HG03097 (cell line): ENCODE measurements around the gene TH.

Experiments
- ATAC-seq: cut with Tn5 transposase; IDR thresholded peaks from one replicate; pipeline ENCODE4 v1.9.1; 2021; ENCODE audit not compliant: unreplicated experiment, low FRiP score

TH gene

DNA sequence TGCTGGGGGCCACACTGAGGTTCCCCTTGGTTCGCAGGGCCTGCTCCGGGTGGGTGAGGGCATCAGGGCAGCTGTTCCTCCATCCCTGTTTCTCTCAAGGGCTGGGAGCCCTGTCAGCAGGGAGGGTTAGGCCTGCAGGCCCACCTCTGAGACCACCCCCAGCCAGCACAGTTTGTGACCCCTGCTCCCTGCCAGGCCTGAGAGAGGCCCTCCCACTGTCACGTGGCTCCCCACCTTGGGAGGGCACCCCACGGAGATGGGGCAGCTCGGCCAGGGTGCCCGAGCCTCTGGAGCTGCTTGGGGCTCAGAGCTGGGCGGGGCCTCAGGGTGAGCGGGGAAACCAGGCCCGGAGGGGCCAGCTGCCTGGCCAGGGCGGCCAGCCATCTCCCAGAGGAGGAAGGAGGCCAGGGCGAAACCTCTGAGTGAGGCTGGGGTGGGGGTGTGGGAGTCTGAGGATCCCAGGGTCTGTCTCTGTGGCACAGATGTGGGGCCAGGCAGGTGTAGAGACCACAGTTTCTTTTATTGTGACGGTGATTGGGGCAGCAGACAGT, 8.1 kb downstream of the TH start:
- no peak for ATAC-seq

DNA sequence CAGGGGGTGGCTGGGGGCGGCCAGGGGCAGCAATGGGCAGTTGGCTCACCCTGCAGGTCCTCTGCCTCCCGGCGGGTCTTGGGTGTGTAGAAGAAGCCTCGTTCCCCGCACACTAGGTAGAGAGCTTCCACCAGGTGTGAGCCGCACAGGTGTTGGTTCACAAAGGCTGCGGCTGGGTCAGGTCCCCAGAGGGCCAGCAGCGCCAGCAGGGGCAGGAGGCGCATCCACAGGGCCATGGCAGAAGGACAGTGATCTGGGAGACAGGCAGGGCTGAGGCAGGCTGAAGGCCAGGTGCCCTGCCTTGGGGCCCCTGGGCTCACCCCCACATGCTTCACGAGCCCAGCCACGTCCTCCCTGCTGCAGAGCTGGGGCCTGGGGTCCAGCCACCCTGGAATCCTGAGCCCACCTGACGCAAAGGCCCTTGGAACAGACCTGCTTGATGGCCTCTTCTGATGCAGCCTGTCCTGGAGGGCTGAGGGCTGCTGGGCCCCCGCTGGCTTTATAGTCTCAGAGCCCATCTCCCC, 10.8 kb downstream of the TH start, which contains the start of gene INS:
Gene INS (minus strand): TSS at position 474 of the 524 bp plus-strand sequence. CDS start 238 bp downstream, at position 236.
- no peak for ATAC-seq

DNA sequence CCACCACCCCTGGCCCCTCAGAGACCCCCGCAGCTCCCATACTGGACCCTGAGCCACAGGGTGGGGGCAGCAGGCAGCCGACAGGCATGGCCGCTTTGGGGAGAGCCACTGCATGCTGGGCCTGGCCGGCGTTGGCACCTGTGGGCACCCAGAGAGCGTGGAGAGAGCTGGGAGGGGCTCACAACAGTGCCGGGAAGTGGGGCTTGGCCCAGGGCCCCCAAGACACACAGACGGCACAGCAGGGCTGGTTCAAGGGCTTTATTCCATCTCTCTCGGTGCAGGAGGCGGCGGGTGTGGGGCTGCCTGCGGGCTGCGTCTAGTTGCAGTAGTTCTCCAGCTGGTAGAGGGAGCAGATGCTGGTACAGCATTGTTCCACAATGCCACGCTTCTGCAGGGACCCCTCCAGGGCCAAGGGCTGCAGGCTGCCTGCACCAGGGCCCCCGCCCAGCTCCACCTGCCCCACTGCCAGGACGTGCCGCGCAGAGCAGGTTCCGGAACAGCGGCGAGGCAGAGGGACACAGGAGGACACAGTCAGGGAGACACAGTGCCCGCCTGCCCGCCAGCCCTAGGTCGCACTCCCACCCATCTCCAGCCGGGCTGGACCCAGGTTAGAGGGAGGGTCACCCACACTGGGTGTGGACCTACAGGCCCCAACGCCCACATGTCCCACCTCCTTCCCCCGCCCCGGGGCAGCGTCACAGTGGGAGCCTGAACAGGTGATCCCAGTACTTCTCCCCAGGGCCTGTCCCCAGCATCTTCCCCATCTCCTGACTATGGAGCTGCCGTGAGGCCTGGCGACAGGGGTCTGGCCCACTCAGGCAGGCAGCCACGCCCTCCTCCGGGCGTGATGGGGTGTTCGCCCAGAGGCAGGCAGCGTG, 11.8 kb downstream of the TH start:
- no peak for ATAC-seq

DNA sequence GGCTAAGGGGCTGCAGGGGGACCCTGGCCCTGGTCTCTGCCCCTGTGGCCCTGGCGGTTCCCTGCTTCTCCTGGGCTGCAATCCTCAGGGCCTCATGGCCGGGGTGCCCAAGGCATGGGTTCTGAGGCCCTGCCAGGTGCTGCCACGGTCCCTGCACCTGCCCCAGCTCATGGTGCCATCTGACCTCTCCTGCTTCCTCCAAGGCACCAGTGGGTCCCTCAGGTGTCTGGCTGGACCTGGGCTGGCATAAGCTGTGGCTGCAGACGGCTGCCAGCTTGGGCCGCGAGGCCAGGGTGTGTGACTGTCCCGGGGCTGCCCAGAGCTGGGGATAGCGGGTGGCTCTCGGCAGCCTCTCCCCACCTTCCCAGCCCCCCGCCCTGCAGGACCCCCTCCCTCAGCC, 12.6 kb downstream of the TH start:
- no peak for ATAC-seq

DNA sequence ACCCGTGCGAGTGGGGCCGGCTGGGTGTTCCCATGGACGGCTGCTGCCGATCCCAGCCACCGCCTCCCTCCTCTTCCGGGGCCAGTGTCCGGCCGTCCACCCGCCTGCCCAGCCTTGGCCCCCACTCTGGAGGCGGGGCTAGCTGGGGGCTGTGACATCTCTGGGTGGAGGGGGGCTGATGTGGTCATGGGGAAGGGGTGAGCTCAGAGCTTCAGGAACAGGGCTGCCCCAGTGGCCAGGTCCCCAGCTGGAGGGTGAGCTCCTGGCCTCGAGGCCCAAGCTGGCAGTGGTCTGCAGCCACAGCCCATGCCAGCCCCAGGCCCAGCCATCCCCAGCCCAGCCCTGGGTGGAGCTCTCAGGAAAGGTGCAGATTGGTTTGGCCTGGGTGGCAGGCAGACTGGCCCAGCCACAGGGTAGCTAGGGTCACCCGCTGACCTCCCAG, 13.3 kb downstream of the TH start:
- no peak for ATAC-seq

DNA sequence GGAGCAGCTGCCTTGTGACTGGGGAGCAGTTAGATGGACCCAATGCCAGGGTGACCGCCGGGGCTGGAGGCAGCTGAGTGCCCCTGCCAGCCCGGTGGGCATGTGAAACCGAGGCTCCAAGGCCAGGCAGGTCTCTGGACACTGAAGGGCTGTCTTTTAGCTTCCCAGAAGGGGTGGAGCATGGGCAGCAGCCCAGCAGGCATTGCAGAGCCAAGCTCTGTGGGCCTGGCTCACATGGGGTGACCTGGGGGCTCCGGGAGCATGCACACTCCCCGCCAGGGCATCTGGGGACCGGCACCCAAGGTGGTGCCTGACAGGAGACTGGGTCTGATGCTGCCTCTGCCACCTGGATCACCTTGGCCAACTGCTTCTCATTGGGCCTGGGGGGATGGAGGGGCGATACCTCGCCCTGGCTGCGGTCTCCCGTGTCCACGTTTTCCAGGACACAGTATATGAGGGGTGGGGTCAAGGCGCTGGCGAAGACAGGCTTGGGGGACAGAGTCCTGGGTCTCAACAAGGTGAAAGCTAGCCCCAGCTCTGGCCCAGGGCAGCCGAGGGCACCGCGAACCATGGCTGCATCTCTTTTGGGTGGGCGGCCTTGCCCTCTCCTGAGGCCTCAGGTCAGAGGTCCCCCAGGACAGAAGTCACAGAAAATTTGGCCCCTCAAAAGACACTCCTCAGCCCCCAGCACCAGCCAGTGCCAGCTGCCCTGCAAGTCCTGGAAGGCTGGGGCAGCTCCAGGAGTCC, 14.1 kb downstream of the TH start:
- no peak for ATAC-seq

DNA sequence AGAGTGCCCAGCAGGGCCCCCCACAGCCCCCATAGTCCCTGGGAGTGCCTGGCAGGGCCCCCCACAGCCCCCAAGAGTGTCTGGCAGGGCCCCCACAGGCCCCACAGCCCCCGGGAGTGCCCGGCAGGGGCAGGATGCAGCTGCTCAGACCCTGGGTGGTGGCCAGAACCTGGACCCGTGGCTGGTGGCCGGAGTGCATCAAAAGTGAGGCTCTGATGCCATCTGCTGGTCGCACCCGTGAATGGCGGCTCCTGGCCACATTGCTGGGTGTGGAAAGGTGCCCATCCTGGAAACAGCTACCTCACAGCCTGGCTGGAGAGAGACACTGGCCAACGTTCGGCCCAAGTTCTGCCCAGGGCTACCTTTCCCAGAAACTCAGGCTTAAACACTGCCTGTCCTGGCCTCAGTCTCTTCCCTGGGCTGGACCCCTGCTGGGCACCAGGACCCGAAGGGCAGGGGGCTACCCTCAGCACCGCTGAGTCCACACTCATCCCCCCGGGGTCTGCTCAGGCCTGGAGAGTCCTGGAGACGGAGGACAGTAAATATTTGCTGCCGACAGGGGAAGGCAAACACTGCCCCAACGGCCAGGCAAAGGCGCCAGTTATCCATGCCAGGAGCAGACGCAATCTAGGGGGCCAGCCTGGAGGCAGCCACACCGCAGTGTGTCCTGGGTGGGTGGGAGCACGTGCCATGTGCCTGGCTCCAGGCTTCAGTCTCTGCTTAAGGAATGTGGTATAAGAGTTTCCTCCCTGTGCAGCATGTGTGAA, 15.0 kb downstream of the TH start:
- no peak for ATAC-seq

DNA sequence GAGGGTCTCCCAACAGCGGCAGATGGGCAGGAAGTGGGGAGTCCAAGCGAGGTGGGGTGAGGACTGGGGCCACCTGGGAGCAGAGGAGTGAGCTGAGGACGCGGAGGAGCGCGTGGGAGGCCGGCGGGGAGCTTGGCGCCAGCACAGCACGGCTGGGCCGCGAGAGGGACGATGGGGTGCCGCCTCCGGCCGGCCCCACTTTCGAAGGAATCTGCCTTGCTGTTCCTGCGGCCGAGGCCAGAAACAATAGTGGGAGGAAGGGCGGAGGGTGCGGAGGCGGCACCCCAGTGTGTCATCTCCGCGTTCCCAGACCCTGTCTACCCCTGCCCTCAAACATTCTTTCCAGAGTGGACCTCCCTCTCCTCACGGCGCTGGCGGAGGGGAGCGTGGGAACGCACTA, 16.1 kb downstream of the TH start:
- no peak for ATAC-seq

DNA sequence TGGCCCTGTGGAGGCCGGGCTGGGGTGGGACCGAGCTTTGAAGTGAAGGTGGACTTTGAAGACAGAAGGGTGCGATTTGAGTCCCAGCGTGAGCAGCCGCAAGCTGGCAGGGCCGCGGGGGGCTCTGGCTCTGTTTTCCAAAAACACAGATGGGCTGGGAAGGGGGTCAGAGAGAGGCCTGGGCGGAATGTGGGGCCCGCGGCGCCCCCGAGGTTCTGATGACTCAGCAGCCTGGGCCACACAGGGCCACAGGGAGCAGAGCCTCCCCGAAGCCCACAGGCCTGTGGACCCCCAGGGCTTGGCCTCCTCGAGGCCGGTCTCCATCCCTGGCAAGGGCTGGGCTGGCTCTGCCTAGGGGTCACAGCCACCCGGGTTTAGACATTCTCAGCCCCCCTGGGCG, 16.7 kb downstream of the TH start:
- ATAC-seq: no peak

DNA sequence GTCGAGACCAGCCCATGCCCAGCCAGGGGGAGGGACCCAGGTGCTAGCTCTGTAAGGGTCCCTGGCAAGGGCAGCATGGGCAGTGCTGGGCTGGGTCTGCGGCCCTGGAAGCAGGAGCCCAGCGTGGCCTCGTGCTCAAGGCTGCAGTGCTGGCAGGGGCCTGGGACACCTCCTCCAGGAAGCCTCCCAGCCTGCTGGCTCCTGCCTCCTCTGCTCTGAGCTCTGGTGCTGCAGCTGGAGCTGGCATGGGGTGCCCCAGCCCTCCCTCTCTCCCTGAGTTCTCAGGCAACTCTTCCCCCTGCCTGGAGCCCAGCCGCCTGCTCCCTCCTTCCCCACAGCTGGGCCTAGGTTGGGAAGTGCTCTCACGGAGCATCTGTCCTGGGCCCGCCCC, 17.4 kb downstream of the TH start:
- no peak for ATAC-seq

DNA sequence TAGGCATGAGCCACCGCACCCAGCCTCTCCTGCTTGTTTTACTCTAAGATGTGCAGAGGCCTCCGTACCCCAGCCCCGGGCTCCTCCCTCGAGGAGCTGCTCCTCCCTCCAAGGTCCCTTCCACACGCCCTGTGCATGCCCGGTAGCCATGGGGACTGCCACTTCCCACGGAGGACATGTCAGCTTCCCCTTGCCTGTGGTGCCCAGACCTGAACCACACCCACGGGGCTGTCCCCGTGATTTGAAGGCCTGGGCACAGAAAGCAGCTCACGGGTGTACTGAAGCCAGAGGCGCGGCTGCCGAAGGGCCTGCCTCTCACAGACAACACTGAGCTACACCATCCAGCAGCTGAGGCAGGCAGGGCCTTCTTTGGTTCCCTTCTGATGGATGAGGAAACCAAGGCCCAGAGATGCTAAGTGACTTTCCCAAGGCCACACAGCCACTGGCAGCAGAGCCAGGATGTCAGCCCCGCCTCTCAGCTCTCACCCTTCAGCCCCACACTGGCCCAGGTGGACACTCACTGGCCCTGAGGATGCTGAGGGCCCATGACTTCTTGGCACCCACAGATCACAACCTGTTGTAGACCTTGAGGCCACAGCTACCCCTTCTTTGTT, 17.9 kb downstream of the TH start:
- ATAC-seq: no peak

DNA sequence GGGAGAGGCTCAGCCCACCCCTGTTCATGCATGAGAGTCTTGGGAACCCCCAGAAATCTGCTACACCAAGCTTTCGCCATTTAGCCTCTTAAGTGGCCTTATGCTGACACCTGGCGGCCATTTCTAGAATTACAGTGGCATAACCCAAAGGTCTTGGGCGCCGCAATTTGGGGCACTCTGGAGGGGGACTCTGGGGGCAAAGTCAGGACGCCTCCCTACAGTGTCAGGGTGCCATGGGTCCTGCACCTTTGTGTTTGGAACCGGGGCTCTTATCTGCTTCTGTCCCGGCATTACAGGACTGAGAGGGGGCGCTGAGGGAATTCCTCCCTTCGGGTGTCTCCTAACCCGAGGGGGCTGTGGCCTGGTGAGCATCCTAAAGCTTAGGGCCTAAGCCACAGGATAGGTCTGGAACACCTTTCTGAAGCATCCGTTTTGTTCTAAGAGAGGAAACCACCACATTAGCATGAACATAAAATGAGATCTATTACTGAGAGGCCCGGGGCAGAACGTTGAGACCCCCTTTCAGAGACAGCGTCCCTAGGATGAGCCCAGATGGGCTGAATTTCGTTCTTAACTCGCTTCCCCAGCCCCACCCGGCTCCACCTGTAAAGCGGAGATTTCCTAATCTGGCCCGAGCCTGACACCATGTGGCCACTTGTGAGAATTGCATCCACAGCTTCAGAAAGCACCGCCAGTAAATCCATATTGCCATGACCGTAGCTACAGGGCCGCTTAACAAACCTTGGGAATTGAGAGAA, 19.9 kb downstream of the TH start:
- ATAC-seq: no peak

DNA sequence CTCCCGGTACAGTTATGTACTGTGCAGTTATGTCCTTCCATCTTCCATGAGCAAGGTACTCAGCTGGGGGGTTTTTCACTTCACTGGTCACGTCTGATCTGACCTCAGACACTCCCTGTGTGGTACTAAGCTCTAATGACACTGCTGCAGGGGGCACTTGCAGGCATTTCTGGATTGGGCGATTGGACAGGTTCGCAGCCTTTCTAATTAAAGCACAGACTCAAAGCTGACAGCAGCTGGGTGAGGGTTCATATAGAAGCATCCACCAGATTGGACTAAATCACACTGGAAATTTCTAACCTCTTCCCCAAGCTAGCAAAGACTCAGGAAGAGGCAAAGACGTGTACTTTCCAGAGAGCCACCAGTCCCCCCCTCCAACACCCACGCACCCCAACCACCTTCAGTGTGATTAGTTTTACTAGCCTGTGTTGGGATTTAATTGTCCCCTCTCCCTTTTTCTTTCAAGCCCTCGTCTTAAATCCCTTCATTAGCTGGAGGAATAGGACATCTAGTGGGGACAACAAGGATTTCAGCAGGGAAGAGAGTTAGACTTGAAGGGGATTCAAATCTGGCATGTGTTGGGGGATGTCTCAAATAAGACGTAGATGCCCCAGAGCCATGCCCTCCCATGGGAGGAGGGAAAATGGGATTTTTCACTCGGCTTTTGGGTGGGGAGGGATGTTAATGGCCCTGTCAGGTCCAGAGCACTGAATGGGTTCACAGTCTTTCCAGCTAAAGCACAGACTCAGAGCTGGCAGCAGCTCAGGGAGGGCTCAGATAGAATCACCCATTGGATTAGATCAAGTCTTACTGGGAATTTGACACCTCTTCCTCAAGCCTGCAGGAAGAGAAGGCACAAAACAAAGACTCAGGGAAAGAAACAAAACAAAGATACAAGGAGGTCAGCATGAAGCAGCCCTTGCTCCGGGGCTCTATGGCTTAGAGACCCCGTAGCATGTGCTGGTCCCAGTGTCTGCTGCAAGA, 21.5 kb downstream of the TH start:
- ATAC-seq: no peak

DNA sequence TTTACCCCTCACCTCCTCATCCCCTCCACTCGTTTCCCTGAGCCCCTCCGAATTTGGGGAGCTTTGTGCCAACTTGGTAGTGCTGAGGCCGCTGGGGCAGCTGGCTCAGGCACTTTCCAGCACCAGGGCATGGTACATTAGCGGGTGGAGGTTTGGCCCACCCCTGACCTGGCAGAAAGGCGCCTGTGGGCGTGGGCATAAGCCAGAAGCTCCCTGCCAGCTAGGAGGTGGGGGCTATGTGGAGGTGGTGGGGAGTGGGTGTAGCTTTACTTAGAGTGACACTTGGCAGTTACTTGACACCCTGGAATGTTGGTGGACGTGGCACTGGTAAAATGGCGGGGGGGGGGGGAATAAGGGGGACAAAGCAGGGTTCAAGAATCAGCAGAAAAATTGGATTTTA, 22.2 kb downstream of the TH start:
- ATAC-seq: no peak

DNA sequence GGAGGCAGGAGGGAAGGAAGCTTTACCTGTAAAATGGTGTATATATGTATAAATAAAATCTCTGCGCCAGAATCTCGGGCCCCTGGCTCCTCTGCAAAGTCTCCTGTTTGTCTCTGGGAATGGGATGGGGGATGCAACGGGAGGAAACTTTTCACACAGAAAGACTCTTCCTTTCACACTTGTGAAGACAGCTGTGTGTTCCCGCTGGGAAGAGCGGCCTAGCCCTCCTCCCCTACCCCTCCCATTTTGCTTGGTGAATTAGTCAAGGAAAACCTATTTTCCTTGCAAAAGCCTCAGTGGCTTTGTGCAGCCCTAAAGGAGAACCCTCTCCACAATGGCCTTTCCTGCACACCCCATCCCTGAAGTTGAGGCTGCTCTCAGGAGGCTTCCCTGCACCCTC, 23.0 kb downstream of the TH start:
- no peak for ATAC-seq

DNA sequence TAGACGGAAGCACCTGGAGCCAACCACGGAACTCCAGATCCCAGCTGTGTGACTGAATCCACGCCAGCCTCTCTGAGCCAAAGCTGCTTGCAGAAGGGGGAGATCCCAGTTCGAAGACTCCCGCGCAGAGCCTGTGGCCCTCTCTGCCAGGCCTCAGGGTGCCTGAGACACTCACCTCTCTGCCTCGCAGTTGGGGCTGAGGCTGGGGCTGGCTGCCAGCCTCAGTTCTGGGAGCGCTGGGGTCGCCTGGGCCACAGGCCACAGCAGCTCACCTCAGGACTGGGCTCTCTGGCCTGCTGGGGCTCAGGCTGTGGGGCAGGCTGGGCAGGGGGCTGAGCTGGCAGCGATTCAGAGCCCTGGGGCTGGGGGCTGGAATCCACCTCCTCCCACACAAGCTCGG, 24.2 kb downstream of the TH start:
- ATAC-seq: no peak

DNA sequence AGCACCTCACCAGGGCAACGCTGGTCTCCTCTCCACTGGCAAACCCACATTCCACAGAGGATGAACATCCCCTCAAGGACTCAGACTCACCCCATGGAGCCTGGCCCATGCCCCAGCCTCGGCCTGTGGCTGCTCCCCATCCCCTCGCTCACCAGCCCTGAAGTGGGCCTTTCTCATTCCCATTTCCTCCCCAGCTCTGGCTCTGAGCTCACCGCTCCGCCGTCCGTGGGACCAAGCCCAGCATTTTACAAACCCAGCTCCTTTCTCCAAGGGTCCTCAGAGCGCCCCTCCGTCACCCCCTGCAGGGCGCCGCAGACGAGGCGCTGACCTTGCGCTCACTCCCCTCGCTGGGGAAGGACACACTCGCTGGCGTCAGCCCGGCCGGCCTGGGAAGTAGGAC, 25.6 kb downstream of the TH start:
- ATAC-seq: no peak

DNA sequence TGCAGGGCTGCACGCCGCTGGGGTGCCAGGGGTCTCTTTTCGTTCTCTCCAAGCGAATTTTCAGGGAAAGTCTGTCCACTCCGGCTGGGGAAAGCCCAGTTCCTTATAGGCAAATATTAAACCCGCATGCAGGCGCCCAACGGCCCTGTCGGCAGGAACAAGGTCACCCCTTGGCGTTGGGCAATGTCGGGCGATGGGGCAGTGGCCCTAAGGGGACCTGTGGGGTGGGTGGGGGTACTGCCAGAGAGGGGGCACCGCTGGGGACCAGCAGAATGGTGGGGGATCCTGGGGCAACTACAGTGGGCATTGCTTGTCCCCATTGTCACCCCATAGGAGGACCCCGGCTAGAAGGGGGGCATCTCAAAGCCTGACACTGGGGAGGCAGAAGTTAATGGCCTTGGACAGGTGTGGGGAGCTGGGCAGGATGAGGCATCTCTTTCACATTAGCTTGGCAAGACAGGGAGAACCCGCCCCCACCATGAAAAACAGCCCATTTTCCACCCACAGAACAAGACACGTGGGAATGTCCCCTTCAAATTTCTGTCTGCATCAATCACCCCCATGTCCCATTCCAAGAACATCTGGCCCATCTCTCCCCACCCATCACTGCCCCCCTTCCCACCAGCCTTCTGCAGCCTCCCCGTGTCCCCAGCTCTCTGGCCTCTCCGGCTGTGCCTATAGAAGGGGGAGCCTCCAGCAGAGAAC, 26.9 kb downstream of the TH start:
- no peak for ATAC-seq
